GM23248 (cell line): ENCODE data around the gene RAD51B. TPM values are rescaled to one million over a fixed set of nuclear protein-coding genes. Genes with fewer than 3 reads are reported as not detected.

Experiments used
- DNase-seq: peaks from one replicate; pipeline ENCODE4 v3.0.0-alpha.2; 2015
- H2AFZ ChIP-seq: fragments of 200-600 bp; sonication (generic); 2 replicates; pipeline ENCODE4 v1.6.1; 2016; ENCODE audit warnings: antibody characterized with exemption
- H3F3A ChIP-seq: fragments of 200-600 bp; sonication (generic); 2 replicates; pipeline ENCODE4 v1.6.1; 2016; ENCODE audit warnings: mild to moderate bottlenecking, antibody characterized with exemption, mixed run types; ENCODE audit not compliant: insufficient read depth
- H3K27ac ChIP-seq: fragments of 200-600 bp; sonication (generic); 2 replicates; pipeline ENCODE4 v1.5.1; 2016; ENCODE audit warnings: mild to moderate bottlenecking
- H3K27me3 ChIP-seq: fragments of 200-600 bp; sonication (generic); replicated peaks from 2 replicates; pipeline ENCODE4 v1.6.1; 2016; ENCODE audit warnings: mild to moderate bottlenecking; ENCODE audit not compliant: insufficient read depth
- H3K36me3 ChIP-seq: fragments of 200-600 bp; sonication (generic); 2 replicates; pipeline ENCODE4 v1.6.1; 2016; ENCODE audit warnings: low read depth, mild to moderate bottlenecking
- H3K4me1 ChIP-seq: fragments of 200-600 bp; sonication (generic); 2 replicates; pipeline ENCODE4 v1.6.1; 2016; ENCODE audit warnings: mild to moderate bottlenecking; ENCODE audit not compliant: insufficient read depth
- H3K4me2 ChIP-seq: fragments of 200-600 bp; sonication (generic); one replicate; pipeline ENCODE4 v1.6.1; 2016; ENCODE audit warnings: mild to moderate bottlenecking; ENCODE audit not compliant: unreplicated experiment
- H3K4me3 ChIP-seq: fragments of 200-600 bp; sonication (generic); 2 replicates; pipeline ENCODE4 v1.5.1; 2016; ENCODE audit warnings: mild to moderate bottlenecking
- H3K79me2 ChIP-seq: fragments of 200-600 bp; sonication (generic); 2 replicates; pipeline ENCODE4 v1.6.1; 2016; ENCODE audit warnings: mild to moderate bottlenecking; ENCODE audit not compliant: insufficient read depth
- H3K9ac ChIP-seq: fragments of 200-600 bp; sonication (generic); 2 replicates; pipeline ENCODE4 v1.6.1; 2016; ENCODE audit warnings: mild to moderate bottlenecking
- H3K9me2 ChIP-seq: fragments of 200-600 bp; sonication (generic); 2 replicates; pipeline ENCODE4 v1.6.1; 2016; ENCODE audit warnings: mixed run types, mild to moderate bottlenecking, moderate library complexity; ENCODE audit not compliant: insufficient read depth
- H3K9me3 ChIP-seq: fragments of 200-600 bp; sonication (generic); one replicate; pipeline ENCODE4 v1.6.1; 2017; ENCODE audit warnings: low read depth
- H4K20me1 ChIP-seq: fragments of 200-600 bp; sonication (generic); 2 replicates; pipeline ENCODE4 v1.6.0; 2016; ENCODE audit not compliant: insufficient read depth
- EZH2 ChIP-seq: fragments of 200-600 bp; sonication (generic); IDR thresholded peaks from 2 replicates; pipeline ENCODE4 v1.6.1; 2018; ENCODE audit warnings: antibody characterized with exemption, mild to moderate bottlenecking; ENCODE audit not compliant: insufficient read depth, poor library complexity, severe bottlenecking
- EZH2phosphoT487 ChIP-seq: fragments of 200-600 bp; sonication (generic); IDR thresholded peaks from 2 replicates; pipeline ENCODE4 v1.6.1; 2018; ENCODE audit warnings: antibody characterized with exemption, moderate library complexity, mild to moderate bottlenecking, low read depth; ENCODE audit not compliant: insufficient read depth
- WGBS, 2 experiments: methylation state at CpG; one replicate each; pipeline ENCODE4 v1.1.6; 2015 to 2017; ENCODE audit warnings: low lambda C conversion rate in 2 of 2, low coverage in 1 of 2; ENCODE audit errors: missing lambda C conversion rate in 2 of 2; 5-methylcytosine and 5-hydroxymethylcytosine counted together
- in situ Hi-C: fragments of 300-500 bp; cut with MboI; formaldehyde crosslinking; loops from 2 replicates; pipeline ENCODE4 v1.15.0; 2020
- polyA plus RNA-seq: library from polyadenylated mRNA; unstranded; fragments of >200 nt; fragmentation: Nextera tagmentation; extraction: Ambion mirVana; gene quantifications from 2 replicates; pipeline ENCODE4 v1.2.1, GENCODE V29; 2016
- total RNA-seq: library from RNA; depleted of rRNA; stranded (reverse); fragments of >200 nt; shearing (Covaris generic); gene quantifications from 2 replicates; pipeline ENCODE4 v1.2.3, GENCODE V29; 2014

Gene RAD51B
- total and polyA plus RNA-seq, 2 experiments from 2014 or later = 4.0 to 8.8 TPM

GRCh38 chr14:68630611-68631393 lies 811.2 kb downstream of the RAD51B start:
- H3K4me3 ChIP-seq = no peak overlapping the region
- H3K36me3 ChIP-seq = no peaks in the 10 kb centered on the region
- no peak for DNase-seq
- H3K27me3 ChIP-seq = no peaks in the 10 kb centered on the region
- H3K27ac ChIP-seq = no peak overlapping the region
- H3K9me3 ChIP-seq = no peaks in the 10 kb centered on the region
- no peaks in the 10 kb centered on the region for H3F3A ChIP-seq
- no peak for TF ChIP-seq EZH2
- TF ChIP-seq EZH2phosphoT487 = no peak
- H3K9me2 ChIP-seq = no peaks in the 10 kb centered on the region
- H4K20me1 ChIP-seq = no peaks in the 10 kb centered on the region
- H3K4me1 ChIP-seq = no peaks in the 10 kb centered on the region
- no peak overlapping the region for H3K4me2 ChIP-seq
- H2AFZ ChIP-seq = no peak overlapping the region
- 67 to 71% methylated on average over 11 of the region's 11 CpGs for WGBS, 2 experiments
- H3K79me2 ChIP-seq = no peaks in the 10 kb centered on the region
- H3K9ac ChIP-seq = no peak overlapping the region
- in situ Hi-C loops = no loop called here

GRCh38 chr14:68631394-68632053 lies 811.9 kb downstream of the RAD51B start:
- DNase-seq = no peak
- H3F3A ChIP-seq = peaks cover 1% of the 10 kb centered on the region; the same call in 1 of the 2 replicates
- WGBS, 2 experiments = 80 to 81% methylated on average over 11 of the region's 11 CpGs
- no peak overlapping the region for H3K4me3 ChIP-seq
- H3K9me2 ChIP-seq = no peaks in the 10 kb centered on the region
- no peaks in the 10 kb centered on the region for H3K36me3 ChIP-seq
- no peak for TF ChIP-seq EZH2phosphoT487
- H3K9ac ChIP-seq = no peak overlapping the region
- in situ Hi-C loops = no loop called here
- H3K79me2 ChIP-seq = no peaks in the 10 kb centered on the region
- H3K27me3 ChIP-seq = no peaks in the 10 kb centered on the region
- H3K9me3 ChIP-seq = no peaks in the 10 kb centered on the region
- no peak overlapping the region for H3K27ac ChIP-seq
- H3K4me1 ChIP-seq = no peaks in the 10 kb centered on the region
- H3K4me2 ChIP-seq = no peak overlapping the region
- H4K20me1 ChIP-seq = no peaks in the 10 kb centered on the region
- no peak overlapping the region for H2AFZ ChIP-seq

- Histone ChIP-seq H2AFZ (no peak overlapping the region), H3K4me2 (no peak overlapping the region), H3K36me3 (no peaks in the 10 kb centered on the region), H3K9ac (no peak overlapping the region), H4K20me1 (no peaks in the 10 kb centered on the region), H3K27me3 (no peaks in the 10 kb centered on the region), H3K4me3 (no peak overlapping the region), H3K9me2 (no peaks in the 10 kb centered on the region), H3K79me2 (no peaks in the 10 kb centered on the region), H3K4me1 (peaks cover 5% of the 10 kb centered on the region), H3F3A (peaks cover 9% of the 10 kb centered on the region; the same call in 1 of the 2 replicates), H3K27ac (no peak overlapping the region), H3K9me3 (no peaks in the 10 kb centered on the region)
- 84 to 85% methylated on average over 19 of the region's 19 CpGs for WGBS, 2 experiments
- DNase-seq = no peak
- TF ChIP-seq EZH2phosphoT487 (no peak), EZH2 (no peak)
- in situ Hi-C loops = no loop called here
These were observed 812.7 kb downstream of the RAD51B start for GRCh38 chr14:68632054-68632895.
